Femur (tissue), 1 donor: ENCODE measurements around the gene INPP4B.

Experiments used
- DNase-seq: peaks from one replicate; pipeline ENCODE4 v3.0.0-alpha.2; 2017

INPP4B gene

GRCh38 chr4:142329313-142329712 is 516.8 kb downstream of the INPP4B start:
- DNase-seq, result no peak

- no peak for DNase-seq
Observed at GRCh38 chr4:142326181-142326580, 519.9 kb downstream of the INPP4B start.

- no peak for DNase-seq
Observed at GRCh38 chr4:142324572-142324971, 521.5 kb downstream of the INPP4B start.

- no peak for DNase-seq
Observed at GRCh38 chr4:142322996-142323395, 523.1 kb downstream of the INPP4B start.

- no peak for DNase-seq
Observed at GRCh38 chr4:142318280-142318679, 527.8 kb downstream of the INPP4B start.

GRCh38 chr4:142316913-142317312 is 529.2 kb downstream of the INPP4B start:
- DNase-seq, result no peak

GRCh38 chr4:142316025-142316424 is 530.1 kb downstream of the INPP4B start:
- no peak for DNase-seq

DNA sequence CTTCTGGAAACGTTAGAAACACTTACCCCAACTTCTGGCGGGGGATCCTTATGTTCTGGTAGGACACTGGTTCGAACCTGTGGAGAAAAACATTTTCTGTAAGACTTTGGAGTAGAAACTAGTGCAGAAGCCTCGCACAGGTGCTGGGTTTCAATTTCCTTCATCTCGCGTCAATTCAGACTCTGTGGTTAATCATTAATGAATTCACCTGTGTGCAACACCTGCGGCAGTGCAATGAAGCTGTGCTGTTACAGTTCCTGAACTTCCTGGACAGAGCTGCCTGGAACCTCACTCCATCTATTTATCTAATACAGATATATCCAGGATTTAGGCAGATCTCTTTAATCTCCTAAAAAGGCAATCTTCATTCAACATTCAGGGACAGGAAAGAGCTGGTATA is 531.4 kb downstream of the INPP4B start:
- no peak for DNase-seq

DNA sequence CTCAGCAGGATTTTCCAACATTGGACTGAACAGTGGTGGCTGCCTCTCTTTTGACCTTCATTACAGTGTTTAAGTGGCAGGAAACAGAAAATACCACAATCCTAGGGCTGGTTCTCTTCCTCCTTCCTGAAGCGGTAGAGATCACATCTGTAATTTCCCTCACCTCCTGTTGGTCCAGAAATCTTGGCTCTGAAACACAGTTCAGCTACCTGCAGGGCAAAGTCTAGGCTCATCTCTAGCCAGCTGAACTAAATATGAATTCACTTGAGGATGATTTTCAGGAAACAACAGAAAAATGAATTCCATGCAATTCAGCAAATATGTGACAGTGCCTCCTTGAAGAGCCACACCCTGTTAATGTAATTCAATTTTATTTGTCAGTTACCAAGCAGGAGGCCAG is 531.9 kb downstream of the INPP4B start:
- no peak for DNase-seq

DNA sequence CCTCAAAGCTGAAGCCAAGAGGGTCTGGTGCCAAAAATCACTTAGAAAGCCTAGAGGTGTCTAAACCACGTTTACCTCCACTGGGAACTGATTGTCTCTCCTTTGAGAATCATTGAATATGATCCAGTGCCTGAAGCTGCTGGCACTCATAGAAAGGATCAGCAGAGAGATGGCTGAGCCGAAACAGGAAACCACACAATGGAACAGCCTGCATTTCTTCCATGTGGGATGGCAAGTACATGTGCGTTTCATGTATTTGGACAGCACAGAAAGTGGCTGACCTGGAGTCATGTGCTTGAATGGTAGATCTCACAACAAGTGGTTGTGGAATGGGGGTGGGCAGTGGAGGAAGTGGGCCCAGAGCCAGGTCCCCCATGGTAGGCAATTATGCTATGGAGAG is 533.7 kb downstream of the INPP4B start:
- no peak for DNase-seq

DNA sequence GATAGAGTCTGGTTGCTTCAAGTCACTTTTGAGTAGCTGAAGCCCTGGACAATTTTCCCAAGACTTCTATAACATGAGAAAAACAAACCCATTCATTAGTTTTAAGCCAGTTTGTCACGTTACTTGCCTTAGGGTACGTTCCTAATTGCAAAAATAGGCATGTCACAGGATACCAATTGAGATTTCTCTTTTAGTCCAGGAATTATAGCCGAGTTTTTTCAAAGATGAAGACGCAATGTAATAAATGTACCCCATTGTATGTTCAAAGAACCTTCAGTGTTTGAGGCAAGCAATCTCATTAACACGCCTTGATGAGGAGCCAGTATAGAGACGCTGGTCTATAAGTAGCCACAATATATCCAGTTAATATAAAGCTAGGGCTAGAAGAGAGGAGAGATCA is 534.2 kb downstream of the INPP4B start:
- DNase-seq, result no peak

- no peak for DNase-seq
Observed at GRCh38 chr4:142309772-142310171, 536.3 kb downstream of the INPP4B start.

- DNase-seq, result peak; percentile 27
Observed at GRCh38 chr4:142307857-142308256, 538.2 kb downstream of the INPP4B start.

DNA sequence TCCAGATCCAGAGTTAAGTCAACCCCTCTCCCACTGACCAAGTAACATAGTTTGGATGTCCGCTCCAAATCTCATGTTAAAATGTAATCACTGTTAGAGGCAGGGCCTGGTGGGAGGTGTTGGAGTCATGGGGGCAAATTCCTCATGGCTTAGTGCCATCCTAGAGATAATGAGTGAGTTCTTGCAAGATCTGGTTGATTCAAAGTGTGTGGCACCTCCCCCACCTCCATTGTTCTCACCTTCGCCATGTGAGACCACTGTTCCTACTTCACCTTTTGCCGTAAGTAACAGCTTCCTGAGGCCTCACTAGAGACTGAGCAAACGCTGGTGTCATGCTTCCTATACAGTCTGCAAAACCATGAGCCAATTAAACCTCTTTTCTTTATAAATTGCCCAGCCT is 548.8 kb downstream of the INPP4B start:
- DNase-seq, result no peak

DNA sequence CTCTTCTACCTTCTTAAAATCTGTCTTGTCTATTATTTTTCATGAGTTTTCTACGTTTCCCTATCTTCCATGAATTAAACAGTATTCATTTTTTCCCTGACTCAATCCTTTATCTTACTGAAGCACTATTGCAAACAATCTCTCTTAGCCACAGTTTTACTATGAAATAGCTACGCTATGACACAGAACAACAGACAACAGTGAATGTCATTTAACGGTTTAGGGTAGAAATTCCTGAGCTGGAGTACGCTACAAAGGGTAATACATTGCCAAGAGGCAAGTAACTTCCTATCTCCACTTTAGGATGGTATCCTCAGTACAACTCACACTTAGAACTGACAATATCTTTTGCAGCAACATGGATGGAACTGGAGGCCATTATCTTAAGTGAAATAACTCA is 552.6 kb downstream of the INPP4B start:
- DNase-seq, result no peak

GRCh38 chr4:142292231-142292630 is 553.9 kb downstream of the INPP4B start:
- no peak for DNase-seq

- no peak for DNase-seq
Observed at GRCh38 chr4:142291299-142292050, 554.6 kb downstream of the INPP4B start.

DNA sequence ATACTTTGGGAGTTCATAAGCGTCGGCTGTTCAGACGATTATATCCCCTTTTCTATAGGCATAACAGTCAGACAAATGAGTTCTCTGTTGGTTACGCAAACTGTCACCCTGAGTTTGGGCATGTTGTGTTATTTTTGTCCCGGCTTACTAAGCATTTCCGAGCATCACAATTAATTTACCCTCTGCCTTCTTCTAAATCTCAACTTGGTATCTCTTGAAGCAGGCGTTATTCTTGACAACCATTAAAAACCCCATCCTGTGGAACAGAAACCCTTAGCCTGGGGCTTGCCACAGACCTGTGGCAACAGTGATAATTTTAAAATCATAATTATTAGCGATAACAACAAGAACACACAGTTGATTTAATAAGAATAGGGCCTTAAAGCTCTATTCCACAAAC is 558.7 kb downstream of the INPP4B start:
- DNase-seq, result no peak

DNA sequence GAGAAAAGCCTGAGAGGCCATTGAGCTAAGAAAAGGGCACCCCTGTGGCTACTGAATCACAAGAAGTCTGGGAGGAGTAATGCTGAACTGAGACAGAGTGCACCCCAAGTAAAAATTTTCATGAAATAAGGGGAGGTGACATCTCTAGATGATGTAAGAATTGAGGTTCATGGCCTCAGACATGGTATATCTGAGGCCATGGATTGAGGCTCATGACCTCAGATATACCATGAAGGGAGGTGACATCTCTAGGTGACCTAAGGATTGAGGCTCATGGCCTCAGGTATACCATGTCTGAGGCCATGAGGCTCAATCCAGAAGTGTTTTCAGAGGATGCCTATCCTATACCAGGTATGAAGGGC is 560.9 kb downstream of the INPP4B start:
- no peak for DNase-seq

- DNase-seq, result no peak
Observed at GRCh38 chr4:142284402-142285221, 561.5 kb downstream of the INPP4B start.

DNA sequence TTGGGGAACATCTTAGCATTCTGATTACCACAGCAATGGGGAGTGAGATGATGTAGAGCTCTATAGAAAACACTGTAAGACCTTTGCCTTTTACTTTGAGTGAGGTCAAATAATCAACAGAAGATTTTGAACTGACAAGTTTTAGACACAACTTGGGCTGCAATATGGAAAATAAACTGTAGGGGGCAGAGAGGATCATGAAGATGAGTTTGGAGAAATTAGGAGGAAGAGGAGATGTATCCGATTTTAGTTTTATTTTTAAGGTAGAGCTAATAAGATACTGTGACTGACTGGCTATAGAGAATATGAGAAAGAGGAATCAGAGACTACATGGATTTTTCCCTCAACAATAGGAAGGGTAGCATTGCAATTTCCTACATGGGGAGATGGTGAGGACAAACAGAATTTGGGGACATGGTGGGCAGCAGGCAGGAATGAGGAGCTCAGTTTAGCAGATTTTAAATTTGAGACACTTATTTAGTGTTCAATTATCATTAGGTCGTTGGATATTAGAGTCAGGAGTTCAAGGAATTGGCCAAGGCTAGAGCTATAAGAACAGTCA is 563.1 kb downstream of the INPP4B start:
- no peak for DNase-seq

GRCh38 chr4:142281999-142282398 is 564.1 kb downstream of the INPP4B start:
- DNase-seq, result no peak

DNA sequence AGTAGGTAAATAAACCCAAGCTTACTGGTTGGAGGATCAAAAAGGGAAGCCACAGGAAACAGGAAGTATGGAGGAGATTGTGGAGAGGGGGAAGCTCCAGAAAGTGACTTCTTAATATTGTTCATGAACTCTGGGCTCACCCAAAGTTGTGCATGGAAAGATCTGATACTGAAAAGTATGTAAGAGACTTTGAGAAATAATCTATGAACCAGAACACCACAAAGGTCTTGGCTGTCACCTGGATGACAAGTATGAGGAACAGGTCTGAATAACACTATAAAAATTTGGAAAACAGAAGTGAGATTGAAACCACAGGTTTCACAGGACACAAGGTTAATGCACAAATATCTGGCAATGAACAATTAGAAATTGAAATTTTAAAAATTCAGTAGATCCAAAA is 567.4 kb downstream of the INPP4B start:
- no peak for DNase-seq

- no peak for DNase-seq
Observed at GRCh38 chr4:142278171-142278570, 567.9 kb downstream of the INPP4B start.
